ENCODE results near the gene CTDSP2. TPM values are rescaled to one million over a fixed set of nuclear protein-coding genes. Genes with fewer than 3 reads are reported as not detected.
"Not testable (repeated sequence)": the region's sequence is repeated elsewhere in the genome, so short reads cannot be mapped to it uniquely, and the experiment has no call there.

CTDSP2 gene
- total RNA-seq, 1 experiment from 2014 or later, result 82.7 TPM

DNA sequence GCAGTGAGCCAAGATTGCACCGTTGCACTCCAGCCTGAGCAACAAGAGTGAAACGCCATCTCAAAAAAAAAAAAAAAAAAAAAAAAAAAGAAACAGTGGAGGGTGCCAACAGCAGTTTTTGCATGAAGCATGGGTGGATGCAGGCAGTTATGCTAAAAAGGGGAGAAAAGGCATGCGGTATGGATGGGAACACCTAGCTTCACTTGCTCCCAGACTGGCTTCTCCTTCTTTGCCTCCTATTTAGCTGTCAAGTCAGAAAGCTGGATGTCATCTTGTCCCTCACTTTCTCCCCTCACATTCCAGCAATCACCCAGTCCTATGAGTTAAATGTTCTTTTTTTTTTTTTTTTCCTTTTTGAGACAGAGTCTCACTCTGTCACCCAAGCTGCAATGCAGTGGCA, 71.5 kb downstream of the CTDSP2 start (continued):
- TF ChIP-seq, protein P1, sequence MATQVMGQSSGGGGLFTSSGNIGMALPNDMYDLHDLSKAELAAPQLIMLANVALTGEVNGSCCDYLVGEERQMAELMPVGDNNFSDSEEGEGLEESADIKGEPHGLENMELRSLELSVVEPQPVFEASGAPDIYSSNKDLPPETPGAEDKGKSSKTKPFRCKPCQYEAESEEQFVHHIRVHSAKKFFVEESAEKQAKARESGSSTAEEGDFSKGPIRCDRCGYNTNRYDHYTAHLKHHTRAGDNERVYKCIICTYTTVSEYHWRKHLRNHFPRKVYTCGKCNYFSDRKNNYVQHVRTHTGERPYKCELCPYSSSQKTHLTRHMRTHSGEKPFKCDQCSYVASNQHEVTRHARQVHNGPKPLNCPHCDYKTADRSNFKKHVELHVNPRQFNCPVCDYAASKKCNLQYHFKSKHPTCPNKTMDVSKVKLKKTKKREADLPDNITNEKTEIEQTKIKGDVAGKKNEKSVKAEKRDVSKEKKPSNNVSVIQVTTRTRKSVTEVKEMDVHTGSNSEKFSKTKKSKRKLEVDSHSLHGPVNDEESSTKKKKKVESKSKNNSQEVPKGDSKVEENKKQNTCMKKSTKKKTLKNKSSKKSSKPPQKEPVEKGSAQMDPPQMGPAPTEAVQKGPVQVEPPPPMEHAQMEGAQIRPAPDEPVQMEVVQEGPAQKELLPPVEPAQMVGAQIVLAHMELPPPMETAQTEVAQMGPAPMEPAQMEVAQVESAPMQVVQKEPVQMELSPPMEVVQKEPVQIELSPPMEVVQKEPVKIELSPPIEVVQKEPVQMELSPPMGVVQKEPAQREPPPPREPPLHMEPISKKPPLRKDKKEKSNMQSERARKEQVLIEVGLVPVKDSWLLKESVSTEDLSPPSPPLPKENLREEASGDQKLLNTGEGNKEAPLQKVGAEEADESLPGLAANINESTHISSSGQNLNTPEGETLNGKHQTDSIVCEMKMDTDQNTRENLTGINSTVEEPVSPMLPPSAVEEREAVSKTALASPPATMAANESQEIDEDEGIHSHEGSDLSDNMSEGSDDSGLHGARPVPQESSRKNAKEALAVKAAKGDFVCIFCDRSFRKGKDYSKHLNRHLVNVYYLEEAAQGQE (IDR thresholded peaks at IDR 0.05; ENCODE audit: low read depth), result no peak
- no peak for TF ChIP-seq EZH2 (IDR thresholded peaks at IDR 0.05)
- no peak for TF ChIP-seq RAD21 (IDR thresholded peaks at IDR 0.05; ENCODE audit: low read depth)
- no peak for TF ChIP-seq ZNF274 (IDR thresholded peaks at IDR 0.05; ENCODE audit: low read depth, low read length)

DNA sequence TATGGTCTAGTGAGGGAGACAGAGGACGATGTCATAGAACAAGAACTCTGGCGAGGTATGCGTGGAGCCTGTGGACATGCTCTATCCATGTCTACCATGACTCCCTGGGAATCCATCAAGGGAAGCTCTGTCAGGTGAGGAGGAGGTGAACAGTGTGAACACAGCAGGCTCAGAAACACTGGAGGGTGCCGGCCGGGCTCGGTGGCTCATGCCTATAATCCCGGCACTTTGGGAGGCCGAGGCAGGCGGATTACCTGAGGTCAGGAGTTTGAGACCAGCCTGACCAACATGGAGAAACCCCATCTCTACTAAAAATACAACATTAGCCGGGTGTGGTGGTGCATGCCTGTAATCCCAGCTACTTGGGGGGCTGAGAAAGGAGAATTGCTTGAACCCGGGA, 71.9 kb downstream of the CTDSP2 start:
- Histone ChIP-seq H3K79me2 (ENCODE audit: insufficient read depth, low read length) (peaks cover 25% of the 10 kb centered on the region), H3K36me3 (ENCODE audit: control insufficient read depth in 1 of 2, insufficient read depth in 2 of 2, low read length in 2 of 2) (peaks cover 2 to 12% of the 10 kb centered on the region in 2 experiments; a peak in 2 of 4 replicates), H3K4me1 (ENCODE audit: control insufficient read depth in 1 of 2, insufficient read depth in 2 of 2, low read length in 2 of 2) (peaks cover 5 to 17% of the 10 kb centered on the region in 2 experiments; a peak in 3 of 4 replicates)
- H4K20me1 ChIP-seq (ENCODE audit: insufficient read depth); H3K4me2 ChIP-seq (ENCODE audit: low read length); H3K27me3 ChIP-seq (ENCODE audit: insufficient read depth, low read length); H3K4me3 ChIP-seq (replicated peaks in 1 of 2; ENCODE audit: low read depth in 1 of 2, low read length in 2 of 2); H3K9me3 ChIP-seq (ENCODE audit: control insufficient read depth in 1 of 2, insufficient read depth in 1 of 2, low read depth in 1 of 2, low read length in 2 of 2); H3K27ac ChIP-seq (ENCODE audit: low read depth, low read length); H2AFZ ChIP-seq (ENCODE audit: low read depth, low read length, poor library complexity, severe bottlenecking); DNase-seq (ENCODE audit: low read depth, low spot score); BruUV-seq (replicated peaks); intact Hi-C loops (cut with micrococcal nuclease); H3K9ac ChIP-seq (ENCODE audit: low read length); POLR2A ChIA-PET; ATAC-seq; RAD21 ChIA-PET (ENCODE audit: low non-redundant PET in 1 of 2, low total read pairs in 2 of 2, uncharacterized antibody in 2 of 2, unreplicated experiment in 2 of 2); H3K9me2 ChIP-seq (ENCODE audit: insufficient read depth): not testable (repeated sequence)
- CTCF ChIA-PET, result interaction anchor here (1.2 kb wide), 1 partner anchor 28 kb away, joined by 3 read pairs; no protein-coding TSS in a partner anchor

Data from HCT116 (cell line).